C4-2B (cell line): ENCODE data around the gene CDC37.
"Not testable (repeated sequence)": the region's sequence is repeated elsewhere in the genome, so short reads cannot be mapped to it uniquely, and the experiment has no call there.

Source experiments
- H3K27ac ChIP-seq: fragments of 450-650 bp; 2 replicates; pipeline ENCODE4 v1.5.1; 2017
- ZFX ChIP-seq: fragments of 450-650 bp; IDR thresholded peaks from 2 replicates; pipeline ENCODE4 v1.6.1; 2017
- TF ChIP-seq, protein P1 (sequence below): fragments of 450-650 bp; conservative IDR thresholded peaks from 2 replicates; pipeline ENCODE4 v1.5.1; 2017; ENCODE audit warnings: mild to moderate bottlenecking

Gene CDC37

DNA sequence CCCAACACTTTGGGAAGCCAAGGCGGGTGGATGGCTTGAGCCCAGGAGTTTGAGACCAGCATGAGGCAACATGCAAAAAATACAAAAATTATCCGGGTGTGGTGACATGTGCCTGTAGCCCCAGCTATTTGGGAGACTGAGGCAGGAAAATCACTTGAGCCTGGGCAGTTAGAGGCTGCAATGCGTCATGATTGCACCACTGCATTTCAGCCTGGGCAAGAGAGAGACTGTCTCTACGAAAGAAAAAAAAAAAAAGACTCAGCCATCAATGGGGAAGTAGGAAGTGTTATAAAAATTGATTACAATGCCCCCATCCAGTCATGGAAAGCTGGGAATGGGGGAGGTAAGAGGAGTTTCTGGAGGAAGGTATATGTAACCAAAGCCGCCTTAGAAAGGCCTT lies 28.4 kb downstream of the CDC37 start:
- H3K27ac ChIP-seq = no peak overlapping the region
- TF ChIP-seq ZFX = no peak
- TF ChIP-seq, protein P1, sequence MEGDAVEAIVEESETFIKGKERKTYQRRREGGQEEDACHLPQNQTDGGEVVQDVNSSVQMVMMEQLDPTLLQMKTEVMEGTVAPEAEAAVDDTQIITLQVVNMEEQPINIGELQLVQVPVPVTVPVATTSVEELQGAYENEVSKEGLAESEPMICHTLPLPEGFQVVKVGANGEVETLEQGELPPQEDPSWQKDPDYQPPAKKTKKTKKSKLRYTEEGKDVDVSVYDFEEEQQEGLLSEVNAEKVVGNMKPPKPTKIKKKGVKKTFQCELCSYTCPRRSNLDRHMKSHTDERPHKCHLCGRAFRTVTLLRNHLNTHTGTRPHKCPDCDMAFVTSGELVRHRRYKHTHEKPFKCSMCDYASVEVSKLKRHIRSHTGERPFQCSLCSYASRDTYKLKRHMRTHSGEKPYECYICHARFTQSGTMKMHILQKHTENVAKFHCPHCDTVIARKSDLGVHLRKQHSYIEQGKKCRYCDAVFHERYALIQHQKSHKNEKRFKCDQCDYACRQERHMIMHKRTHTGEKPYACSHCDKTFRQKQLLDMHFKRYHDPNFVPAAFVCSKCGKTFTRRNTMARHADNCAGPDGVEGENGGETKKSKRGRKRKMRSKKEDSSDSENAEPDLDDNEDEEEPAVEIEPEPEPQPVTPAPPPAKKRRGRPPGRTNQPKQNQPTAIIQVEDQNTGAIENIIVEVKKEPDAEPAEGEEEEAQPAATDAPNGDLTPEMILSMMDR = no peak

DNA sequence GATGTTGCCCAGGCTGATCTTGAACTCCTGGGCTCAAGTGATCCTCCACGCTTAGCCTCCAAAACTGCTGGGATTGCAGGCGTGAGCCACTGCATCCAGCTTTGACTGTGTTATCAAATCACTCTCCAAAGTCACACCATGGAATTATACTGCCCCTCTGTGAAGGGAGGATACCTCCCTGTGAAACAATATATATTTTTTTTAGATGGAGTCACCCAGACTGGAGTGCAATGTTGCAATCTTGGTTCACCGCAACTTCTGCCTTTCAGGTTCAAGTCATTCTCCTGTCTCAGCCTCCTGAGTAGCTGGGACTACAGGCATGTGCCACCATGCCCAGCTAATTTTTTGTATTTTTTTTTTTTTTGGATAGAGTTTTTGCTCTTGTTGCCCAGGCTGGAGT lies 30.7 kb downstream of the CDC37 start:
- TF ChIP-seq ZFX = no peak
- TF ChIP-seq, protein P1 = no peak
- no peak overlapping the region for H3K27ac ChIP-seq

DNA sequence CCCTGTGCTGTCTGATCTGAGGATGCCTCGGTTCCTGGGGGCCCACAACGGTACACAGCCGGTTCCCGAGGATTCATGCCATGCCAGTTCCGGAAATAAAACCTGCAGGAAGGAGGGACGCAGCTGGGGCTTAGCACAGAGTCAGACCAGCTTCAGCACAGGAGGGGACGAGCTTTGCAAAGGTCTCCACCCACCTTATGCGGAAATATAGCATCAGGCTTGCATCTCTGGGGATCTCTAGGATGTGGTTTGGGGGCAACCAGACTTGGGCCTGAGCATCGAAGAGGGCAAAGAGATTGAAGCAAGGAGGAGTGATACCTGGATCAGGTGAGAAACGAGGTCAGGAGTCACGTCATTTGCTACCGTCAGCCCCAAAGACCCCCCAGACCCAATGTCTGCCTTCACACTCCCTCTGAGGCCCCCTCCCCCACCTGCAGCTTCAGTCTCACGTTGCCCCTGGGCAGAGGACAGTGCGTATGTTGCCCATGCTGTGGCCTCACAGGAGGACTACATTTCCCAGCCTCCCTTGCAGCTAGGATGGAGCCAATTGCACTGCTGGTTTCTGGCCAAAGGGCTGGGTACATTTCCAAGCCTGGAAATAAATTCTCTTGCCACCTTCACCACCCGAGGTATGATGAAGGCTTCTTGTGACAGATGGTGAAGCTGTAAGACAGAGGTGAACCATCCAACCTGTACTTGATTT lies 35.1 kb downstream of the CDC37 start:
- TF ChIP-seq ZFX = no peak
- TF ChIP-seq, protein P1 = no peak
- no peak overlapping the region for H3K27ac ChIP-seq

DNA sequence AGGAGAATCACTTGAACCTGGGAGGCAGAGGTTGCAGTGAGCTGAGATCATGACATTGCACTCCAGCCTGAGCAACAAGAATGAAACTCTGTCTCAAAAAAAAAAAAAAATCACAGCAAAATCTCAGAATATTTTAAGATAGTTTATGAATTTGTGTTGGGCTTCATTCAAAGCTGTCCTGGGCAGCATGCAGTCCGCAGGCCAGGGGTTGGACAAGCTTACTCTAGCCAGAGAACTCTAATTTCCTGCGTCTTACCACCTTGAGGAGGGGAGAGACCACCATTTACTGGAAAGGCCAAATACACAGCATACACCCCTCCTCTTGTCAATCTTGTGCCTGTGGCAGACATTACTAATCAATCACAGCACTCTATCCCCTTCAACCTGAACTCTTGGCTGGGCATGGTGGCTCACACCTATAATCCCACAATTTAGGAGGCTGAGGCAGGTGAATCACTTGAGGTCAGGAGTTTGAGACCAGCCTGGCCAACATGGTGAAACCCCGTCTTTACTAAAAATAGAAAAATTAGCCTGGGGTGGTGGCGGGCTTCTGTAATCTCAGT lies 36.3 kb downstream of the CDC37 start:
- not testable (repeated sequence) for H3K27ac ChIP-seq

DNA sequence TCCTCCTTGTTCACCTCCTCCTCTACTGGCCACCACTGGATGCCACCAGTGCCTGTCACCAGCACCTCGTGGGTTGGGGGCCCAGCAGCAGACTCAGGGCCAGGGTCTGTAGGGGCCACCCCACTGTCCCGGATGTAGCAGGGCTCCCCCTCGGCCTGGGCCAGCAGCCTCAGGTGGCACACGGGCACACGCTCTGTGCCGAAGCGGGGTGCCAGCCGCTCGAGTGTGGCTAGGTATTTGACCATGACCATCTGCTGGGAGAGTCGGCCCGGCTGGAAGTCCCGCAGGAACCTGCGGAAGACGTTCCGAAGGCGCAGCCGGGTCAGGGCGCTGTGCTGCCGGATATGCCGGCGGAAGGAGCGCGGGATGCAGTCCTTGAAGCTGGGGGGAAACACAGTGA lies 37.8 kb downstream of the CDC37 start:
- no peak overlapping the region for H3K27ac ChIP-seq
- TF ChIP-seq, protein P1 = no peak
- no peak for TF ChIP-seq ZFX

DNA sequence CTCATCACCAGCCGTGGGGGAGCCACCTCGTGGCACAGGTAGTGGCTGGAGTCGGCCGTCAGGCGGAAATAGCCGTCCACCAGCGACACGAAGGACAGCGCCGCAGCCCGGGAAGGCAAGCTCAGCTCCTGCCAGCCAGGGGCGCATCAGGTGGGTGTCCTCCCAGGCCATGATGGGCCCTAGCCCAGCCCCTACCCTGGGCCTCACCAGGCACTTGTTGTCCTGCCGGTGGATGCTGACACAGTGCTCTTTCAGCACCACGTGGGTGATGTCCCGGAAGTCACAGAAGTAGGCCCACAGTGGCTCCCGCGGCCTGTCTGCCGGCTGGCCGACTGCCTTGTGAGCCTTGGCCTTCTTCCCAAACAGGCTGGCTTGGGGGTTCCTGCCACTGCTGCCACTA lies 38.7 kb downstream of the CDC37 start:
- TF ChIP-seq, protein P1 = no peak
- no peak for TF ChIP-seq ZFX
- no peak overlapping the region for H3K27ac ChIP-seq

DNA sequence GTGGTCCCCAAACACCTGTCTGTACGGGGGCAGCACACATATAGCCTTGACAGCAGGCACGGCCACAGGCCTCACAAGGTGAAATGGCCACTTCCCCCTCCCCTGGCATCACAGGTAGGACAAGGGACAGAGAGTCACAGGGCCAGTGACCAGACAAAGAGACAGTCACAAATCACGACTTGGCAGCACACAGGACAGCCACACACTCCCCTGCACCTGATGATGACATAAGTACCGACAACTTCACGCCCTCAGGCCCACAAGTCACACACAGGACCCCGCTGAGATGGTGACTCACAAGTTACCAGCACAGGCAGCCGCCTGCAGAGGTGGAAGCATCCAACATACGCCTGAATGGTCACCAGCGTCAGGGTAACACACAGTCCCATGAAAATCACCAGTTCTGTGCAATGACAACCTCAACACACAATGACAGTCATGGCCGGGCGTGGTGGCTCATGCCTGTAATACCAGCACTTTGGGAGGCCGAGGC lies 39.5 kb downstream of the CDC37 start:
- no peak for TF ChIP-seq ZFX
- TF ChIP-seq, protein P1 = no peak
- no peak overlapping the region for H3K27ac ChIP-seq

DNA sequence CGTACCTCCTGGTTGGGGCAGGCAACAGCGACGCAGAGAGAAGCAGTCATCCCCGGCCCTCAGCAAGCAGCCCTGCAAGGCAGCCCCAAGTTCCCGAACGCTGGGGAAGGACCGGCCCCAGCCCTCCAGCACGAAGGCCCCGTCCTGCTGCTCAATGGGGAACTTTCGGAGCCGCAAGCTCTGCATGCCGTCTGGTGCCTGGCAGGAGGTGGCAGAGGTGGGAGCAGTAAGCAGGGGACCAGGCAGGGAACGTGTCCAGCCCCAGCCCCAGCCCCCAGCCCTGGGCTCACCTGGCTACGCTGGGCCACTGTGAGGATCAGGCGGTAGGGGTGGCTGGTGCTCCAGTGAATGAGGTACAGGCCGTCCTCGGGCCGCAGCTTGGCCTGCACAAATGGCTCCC lies 41.1 kb downstream of the CDC37 start:
- no peak overlapping the region for H3K27ac ChIP-seq
- TF ChIP-seq, protein P1 = no peak
- no peak for TF ChIP-seq ZFX
